Gastroesophageal sphincter (tissue), 3 donors: ENCODE results near the gene NSUN3.

Source experiments
- CTCF ChIP-seq, 4 experiments: fragments of 200-600 bp in 2 of 4; fragments of 450-650 bp in 2 of 4; sonication (generic) in 1 of 4; IDR thresholded peaks; one replicate each; pipeline ENCODE4 v1.5.1; 2017 to 2019; ENCODE audit warnings: antibody characterized with exemption in 4 of 4, mild to moderate bottlenecking in 2 of 4, moderate library complexity in 2 of 4
- POLR2A ChIP-seq, 2 donors: fragments of 450-650 bp; IDR thresholded peaks; one replicate each; pipeline ENCODE4 v1.6.1; 2017; ENCODE audit warnings: antibody characterized with exemption in 2 of 2, mild to moderate bottlenecking in 2 of 2, moderate library complexity in 1 of 2
- POLR2AphosphoS5 ChIP-seq: sonication (generic); formaldehyde crosslinking; IDR thresholded peaks from one replicate; pipeline ENCODE4 v1.6.1; 2017; ENCODE audit warnings: antibody characterized with exemption

GRCh38 chr3:94121161-94121560 is 58.3 kb downstream of the NSUN3 start:
- TF ChIP-seq POLR2A (IDR thresholded peaks at IDR 0.05) (no peak), CTCF (IDR thresholded peaks at IDR 0.05) (no peak), POLR2AphosphoS5 (no peak)
